Measurements from ENCODE around the gene RACK1.
A peak's percentile ranks its signal among the peaks of the same experiment; 100 is the strongest.

The RACK1 gene

GRCh38 chr5:181233801-181234454 is 9.8 kb downstream of the RACK1 start:
- DNase-seq (ENCODE audit: low spot score) = no peak

DNA sequence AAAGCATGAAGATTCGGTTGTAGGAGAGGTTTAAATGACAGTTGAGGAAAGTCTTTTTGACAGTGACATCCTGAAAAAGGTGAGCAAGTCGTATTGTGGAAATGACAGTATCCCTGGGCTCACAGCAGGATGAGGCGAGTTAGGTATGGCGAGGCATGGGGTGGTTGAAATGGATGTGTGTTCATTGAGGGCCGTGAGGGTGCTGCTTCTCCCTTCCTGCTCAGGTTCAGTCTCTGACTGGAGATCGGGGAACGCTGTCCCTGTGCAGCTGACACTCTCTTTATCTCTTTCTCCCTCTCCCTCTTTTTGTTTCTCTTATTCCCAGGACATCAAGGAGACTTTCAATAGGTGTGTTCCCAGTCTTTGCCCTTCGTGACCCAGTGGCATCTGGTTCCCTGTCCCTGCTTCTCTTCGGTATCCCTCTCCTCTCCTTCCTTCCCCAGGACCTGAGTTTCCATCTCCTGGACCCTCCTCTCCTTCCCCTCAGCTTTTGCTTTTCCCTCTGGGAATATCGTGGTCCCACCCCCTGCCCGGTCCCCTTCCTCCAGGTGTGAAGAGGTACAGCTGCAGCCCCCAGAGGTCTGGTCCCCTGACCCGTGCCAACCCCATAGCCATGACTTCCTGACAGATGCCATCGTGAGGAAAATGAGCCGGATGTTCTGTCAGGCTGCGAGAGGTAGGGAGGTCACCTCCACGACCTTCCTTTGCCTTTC is 10.5 kb downstream of the RACK1 start:
- DNase-seq (ENCODE audit: low spot score) = no peak

- DNase-seq (ENCODE audit: low spot score) = no peak
These were observed 11.1 kb downstream of the RACK1 start for GRCh38 chr5:181232593-181232992.

- no peak for DNase-seq (ENCODE audit: low spot score)
These were observed 12.3 kb downstream of the RACK1 start for GRCh38 chr5:181231432-181231831.

DNA sequence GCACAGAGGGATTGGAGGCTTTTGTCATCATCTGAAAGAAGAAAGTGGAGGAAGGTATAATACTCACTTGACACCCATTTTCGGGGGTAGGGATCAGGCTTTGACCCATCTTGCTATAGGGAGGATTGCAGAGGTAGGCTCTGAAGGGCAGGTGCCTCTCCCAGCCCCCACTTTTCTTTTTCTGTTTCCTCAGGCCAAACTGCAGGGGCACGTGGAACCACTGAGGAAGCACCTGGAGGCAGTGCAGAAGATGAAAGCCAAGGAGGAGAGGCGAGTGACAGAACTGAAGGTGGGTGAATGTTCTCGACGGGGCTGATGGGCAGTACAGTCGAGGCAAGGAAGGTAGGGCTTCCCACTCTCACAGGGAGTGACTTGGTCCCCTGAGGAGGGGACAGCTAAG is 13.2 kb downstream of the RACK1 start:
- no peak for DNase-seq (ENCODE audit: low spot score)

DNA sequence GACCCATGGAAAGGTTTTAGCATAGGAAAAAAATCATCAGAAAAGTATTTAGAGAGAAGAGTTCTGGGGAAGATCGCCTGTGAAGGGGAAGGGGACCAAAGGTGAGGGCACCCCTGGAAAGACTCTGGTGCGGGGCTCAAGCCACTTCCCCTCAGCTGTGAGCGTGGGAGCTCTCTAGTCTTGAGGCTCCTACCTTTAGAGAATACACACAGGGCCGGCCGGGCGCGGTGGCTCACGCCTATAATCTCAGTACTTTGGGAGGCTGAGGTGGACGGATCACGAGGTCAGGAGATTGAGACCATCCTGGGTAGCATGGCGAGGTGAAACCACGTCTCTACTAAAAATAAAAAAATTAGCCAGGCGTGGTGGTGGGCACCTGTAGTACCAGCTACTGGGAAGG is 13.7 kb downstream of the RACK1 start:
- no peak for DNase-seq (ENCODE audit: low spot score)

GRCh38 chr5:181224390-181225229 is 19.1 kb downstream of the RACK1 start:
- DNase-seq (ENCODE audit: low spot score) = no peak

DNA sequence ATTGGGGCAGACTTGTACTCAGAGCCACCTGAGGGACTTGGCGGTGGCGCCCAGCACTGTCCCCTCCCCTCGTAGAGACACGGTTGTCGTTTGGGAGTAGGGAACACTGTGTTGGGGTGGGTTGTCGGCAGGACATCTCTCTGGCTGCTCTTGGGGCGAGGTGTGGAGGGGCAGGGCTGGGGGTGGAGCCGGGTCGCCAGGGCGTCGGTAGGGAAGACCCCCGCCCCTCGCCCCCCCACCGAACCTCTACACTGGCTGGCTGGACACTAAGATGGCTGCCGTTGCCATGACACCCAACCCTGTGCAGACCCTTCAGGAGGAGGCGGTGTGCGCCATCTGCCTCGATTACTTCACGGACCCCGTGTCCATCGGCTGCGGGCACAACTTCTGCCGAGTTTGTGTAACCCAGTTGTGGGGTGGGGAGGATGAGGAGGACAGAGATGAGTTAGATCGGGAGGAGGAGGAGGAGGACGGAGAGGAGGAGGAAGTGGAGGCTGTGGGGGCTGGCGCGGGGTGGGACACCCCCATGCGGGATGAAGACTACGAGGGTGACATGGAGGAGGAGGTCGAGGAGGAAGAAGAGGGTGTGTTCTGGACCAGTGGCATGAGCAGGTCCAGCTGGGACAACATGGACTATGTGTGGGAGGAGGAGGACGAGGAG is 19.8 kb downstream of the RACK1 start:
- DNase-seq (ENCODE audit: low spot score) = no peak

GRCh38 chr5:181223058-181223728 is 20.5 kb downstream of the RACK1 start, which contains the start of gene TRIM41:
Gene TRIM41, plus strand, starts transcription at chr5:181223281. Its CDS starts 719 bp downstream, at chr5:181224000.
- peak; percentile 99 for DNase-seq (ENCODE audit: low spot score)

- no peak for DNase-seq (ENCODE audit: low spot score)
These were observed 21.1 kb downstream of the RACK1 start for GRCh38 chr5:181222630-181223057.

- DNase-seq (ENCODE audit: low spot score) = peak; percentile 99
These were observed 21.7 kb downstream of the RACK1 start for GRCh38 chr5:181221792-181222629.

- no peak for DNase-seq (ENCODE audit: low spot score)
These were observed 22.5 kb downstream of the RACK1 start for GRCh38 chr5:181221105-181221791.

DNA sequence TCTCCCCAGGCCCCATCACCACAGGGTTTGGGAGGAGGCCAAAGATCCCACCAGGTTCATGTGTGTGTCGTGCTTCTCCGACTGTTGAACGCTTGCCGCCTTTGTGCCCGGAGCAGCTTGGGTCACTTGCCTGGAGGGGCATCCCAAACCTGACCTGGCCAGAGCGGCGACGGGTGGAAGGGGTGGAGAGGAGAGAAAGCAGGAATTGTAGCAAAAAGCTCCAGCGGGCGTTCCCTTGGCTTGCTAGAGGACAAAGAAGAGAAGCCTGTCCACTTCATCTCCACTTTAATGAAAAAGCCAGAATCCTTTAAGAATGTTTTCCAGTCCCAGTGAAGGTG is 23.6 kb downstream of the RACK1 start:
- no peak for DNase-seq (ENCODE audit: low spot score)

- no peak for DNase-seq (ENCODE audit: low spot score)
These were observed 24.2 kb downstream of the RACK1 start for GRCh38 chr5:181219262-181220177.

- DNase-seq (ENCODE audit: low spot score) = no peak
These were observed 24.9 kb downstream of the RACK1 start for GRCh38 chr5:181218795-181219124.

GRCh38 chr5:181217803-181218062 is 26.0 kb downstream of the RACK1 start:
- DNase-seq (ENCODE audit: low spot score) = no peak

DNA sequence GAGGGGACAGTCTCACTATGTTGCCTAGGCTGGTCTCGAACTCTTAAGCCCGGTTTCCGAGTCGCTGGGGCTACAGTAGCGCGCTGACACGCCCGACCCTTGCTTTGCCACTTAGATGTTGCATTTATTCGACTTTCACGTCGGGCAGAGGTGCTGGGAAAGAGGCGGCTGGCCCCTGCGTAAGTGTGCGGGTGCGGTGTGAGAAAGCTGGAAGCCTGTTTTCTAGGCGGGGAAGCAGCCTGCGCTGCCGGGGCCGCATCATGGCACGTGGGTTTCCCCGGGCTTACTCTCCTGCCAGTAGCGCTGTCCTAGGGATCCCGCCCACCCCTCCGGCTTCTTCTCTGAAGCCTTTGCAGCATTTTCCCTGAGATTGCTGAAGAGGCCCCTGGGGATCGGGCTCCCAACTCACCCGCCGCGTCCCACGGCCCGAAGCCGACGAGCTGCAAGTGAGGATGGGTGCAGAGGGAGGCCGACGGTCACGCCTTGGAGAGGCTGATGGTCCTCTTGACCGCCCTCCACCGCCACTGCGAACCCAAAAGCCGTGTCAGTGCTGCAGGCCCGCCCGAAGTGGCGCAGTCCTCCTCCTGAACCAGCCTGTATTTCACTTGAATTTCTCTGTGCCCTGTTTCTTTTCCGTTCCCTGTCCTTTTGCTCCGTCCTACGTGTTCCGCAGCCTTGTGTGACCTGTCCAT is 26.4 kb downstream of the RACK1 start:
- DNase-seq (ENCODE audit: low spot score) = no peak

GRCh38 chr5:181215997-181216989 is 27.4 kb downstream of the RACK1 start:
- DNase-seq (ENCODE audit: low spot score) = no peak

Measured in left forelimb (tissue), 1 donor.